Activated CD8-positive, alpha-beta T cell treated with anti-CD3 and anti-CD28 coated beads for 36 hours (primary cell): Measurements from ENCODE around the gene KRTAP12-3. TPM values are rescaled to one million over a fixed set of nuclear protein-coding genes. Genes with fewer than 3 reads are reported as not detected.
"Not testable (repeated sequence)": the region's sequence is repeated elsewhere in the genome, so short reads cannot be mapped to it uniquely, and the experiment has no call there.

ENCODE experiments used
- ATAC-seq: fragments of 200-7000 bp; cut with Tn5 transposase; one replicate; pipeline ENCODE4 v1.10.0; 2021; ENCODE audit warnings: mild to moderate bottlenecking, moderate library complexity
- CTCF ChIA-PET: fragments of 350-600 bp; sonication (Branson Sonifier 250); formaldehyde crosslinking; loops from one replicate; lab custom pipeline; 2021; ENCODE audit warnings: antibody characterized with exemption; lab: Charles Lee
- POLR2A ChIA-PET: fragments of 350-600 bp; sonication (Branson Sonifier 250); formaldehyde crosslinking; loops from one replicate; lab custom pipeline; 2021; ENCODE audit warnings: antibody characterized with exemption; lab: Charles Lee
- DNase-seq: peaks from one replicate; pipeline ENCODE4 v3.0.0-alpha.2; 2020
- H3K27ac Mint-ChIP-seq: one replicate; pipeline ENCODE4 v1.8.0; 2021; ENCODE audit warnings: mild to moderate bottlenecking, mixed read lengths
- H3K27me3 Mint-ChIP-seq: one replicate; pipeline ENCODE4 v1.8.0; 2021; ENCODE audit warnings: mixed read lengths
- H3K36me3 Mint-ChIP-seq: one replicate; pipeline ENCODE4 v1.8.0; 2021; ENCODE audit warnings: low read depth, mixed read lengths
- H3K4me1 Mint-ChIP-seq: one replicate; pipeline ENCODE4 v1.8.0; 2021; ENCODE audit warnings: low read depth, mixed read lengths
- H3K4me3 Mint-ChIP-seq: one replicate; pipeline ENCODE4 v1.8.0; 2021; ENCODE audit warnings: mild to moderate bottlenecking, moderate library complexity, mixed read lengths
- H3K9me3 Mint-ChIP-seq: one replicate; pipeline ENCODE4 v1.8.0; 2021; ENCODE audit warnings: mixed read lengths
- intact Hi-C: fragments of 100-400 bp; cut with micrococcal nuclease; formaldehyde crosslinking; loops from one replicate; pipeline ENCODE4 v1.10.0; 2022
- total RNA-seq, 2 experiments: library from RNA; stranded (reverse); gene quantifications; one replicate each; pipeline ENCODE4 v1.2.3, GENCODE V29; 2021
- TF ChIP-seq, protein P1 (sequence below): fragments of 200-600 bp; IDR thresholded peaks from one replicate; pipeline ENCODE4 v1.8.0; 2022; ENCODE audit warnings: antibody characterized with exemption, mild to moderate bottlenecking

Gene KRTAP12-3
- total RNA-seq, 2 experiments from 2014 or later, result not detected

DNA sequence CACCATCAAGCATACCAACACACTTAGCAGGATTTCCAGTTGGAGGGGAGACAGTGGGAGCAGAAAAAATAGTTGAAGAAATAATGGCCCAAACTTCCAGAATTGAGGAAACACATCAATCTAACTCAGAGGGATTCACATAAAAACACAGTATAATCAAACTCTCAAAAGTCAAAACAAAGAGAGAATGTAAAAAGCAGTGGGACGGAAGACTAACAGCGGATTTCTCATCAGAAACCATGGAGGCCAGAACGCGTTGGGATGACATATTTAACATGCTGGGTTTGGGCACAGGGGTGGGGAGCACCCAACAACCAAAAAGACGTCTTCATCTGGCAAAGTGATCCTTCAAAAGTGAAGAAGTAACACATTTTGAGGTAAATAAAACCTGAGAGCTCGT, 37.8 kb upstream of the KRTAP12-3 start:
- DNase-seq (no peak), ATAC-seq (no peak)
- Mint-ChIP-seq H3K4me3 (no peak overlapping the region), H3K4me1 (peaks cover 41% of the 10 kb centered on the region), H3K27me3 (no peaks in the 10 kb centered on the region), H3K9me3 (peaks cover 55% of the 10 kb centered on the region), H3K27ac (peak overlapping the region; percentile 81), H3K36me3 (peaks cover 32% of the 10 kb centered on the region)
- TF ChIP-seq, protein P1, sequence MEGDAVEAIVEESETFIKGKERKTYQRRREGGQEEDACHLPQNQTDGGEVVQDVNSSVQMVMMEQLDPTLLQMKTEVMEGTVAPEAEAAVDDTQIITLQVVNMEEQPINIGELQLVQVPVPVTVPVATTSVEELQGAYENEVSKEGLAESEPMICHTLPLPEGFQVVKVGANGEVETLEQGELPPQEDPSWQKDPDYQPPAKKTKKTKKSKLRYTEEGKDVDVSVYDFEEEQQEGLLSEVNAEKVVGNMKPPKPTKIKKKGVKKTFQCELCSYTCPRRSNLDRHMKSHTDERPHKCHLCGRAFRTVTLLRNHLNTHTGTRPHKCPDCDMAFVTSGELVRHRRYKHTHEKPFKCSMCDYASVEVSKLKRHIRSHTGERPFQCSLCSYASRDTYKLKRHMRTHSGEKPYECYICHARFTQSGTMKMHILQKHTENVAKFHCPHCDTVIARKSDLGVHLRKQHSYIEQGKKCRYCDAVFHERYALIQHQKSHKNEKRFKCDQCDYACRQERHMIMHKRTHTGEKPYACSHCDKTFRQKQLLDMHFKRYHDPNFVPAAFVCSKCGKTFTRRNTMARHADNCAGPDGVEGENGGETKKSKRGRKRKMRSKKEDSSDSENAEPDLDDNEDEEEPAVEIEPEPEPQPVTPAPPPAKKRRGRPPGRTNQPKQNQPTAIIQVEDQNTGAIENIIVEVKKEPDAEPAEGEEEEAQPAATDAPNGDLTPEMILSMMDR, result no peak
- POLR2A ChIA-PET, result interaction anchor here (0.7 kb wide), 1 partner anchor 27 kb away, joined by 3 read pairs; no protein-coding TSS in a partner anchor
- intact Hi-C loops, result no loop called here
- CTCF ChIA-PET, result interaction anchor here (0.7 to 1.4 kb wide), 4 partner anchors 37 to 108 kb away, joined by 3 to 4 read pairs (median 3); partner anchors contain the start of gene KRTAP12-2

DNA sequence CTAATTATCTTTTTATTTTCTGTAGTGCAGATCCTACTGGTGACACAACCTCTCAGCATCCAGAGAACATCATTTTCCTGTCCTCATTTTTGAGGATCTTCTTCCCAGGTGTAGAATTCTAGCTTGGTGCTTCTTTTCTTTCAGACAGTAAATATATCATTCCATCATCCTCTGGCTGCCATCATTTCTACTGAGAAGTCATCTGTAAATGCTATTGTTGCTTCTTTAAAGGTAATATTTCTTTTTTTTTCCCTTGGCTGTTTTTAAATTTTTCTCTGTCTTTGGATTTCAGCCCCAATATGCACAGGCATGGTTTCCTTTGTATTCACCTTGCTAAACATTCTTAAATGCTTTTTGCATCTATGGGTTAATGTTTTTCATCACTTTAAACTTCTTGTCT, 34.2 kb upstream of the KRTAP12-3 start:
- H3K27me3 Mint-ChIP-seq, result no peaks in the 10 kb centered on the region
- H3K4me1 Mint-ChIP-seq, result peaks cover 25% of the 10 kb centered on the region
- H3K36me3 Mint-ChIP-seq, result peaks cover 33% of the 10 kb centered on the region
- peaks cover 54% of the 10 kb centered on the region for H3K9me3 Mint-ChIP-seq
- TF ChIP-seq, protein P1, result no peak
- H3K4me3 Mint-ChIP-seq, result no peak overlapping the region
- ChIA-PET POLR2A (no interaction called here), CTCF (no interaction called here)
- no peak for DNase-seq
- H3K27ac Mint-ChIP-seq, result no peak overlapping the region
- intact Hi-C loops, result no loop called here
- no peak for ATAC-seq

DNA sequence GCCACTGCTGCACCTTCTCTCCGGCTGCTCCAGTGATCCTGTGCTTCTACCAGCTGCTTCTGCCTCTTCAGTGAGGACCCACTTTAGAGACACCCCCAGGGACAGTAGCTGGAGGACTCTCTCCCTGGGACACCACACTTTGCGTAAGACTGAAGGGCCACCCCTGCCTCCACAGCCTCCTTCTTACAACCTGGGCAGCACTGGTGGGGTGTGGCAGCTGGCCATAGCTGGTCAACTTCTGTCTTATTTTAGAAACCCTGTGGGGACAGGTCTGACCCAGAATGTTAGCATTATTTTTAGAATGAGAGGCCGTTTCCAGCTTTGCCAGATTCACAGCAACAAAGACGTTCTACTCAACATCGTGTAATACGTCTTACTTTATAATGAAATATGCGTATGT, 32.0 kb upstream of the KRTAP12-3 start:
- H3K27me3 Mint-ChIP-seq, result no peaks in the 10 kb centered on the region
- H3K4me3 Mint-ChIP-seq, result no peak overlapping the region
- H3K9me3 Mint-ChIP-seq, result peaks cover 45% of the 10 kb centered on the region
- H3K4me1 Mint-ChIP-seq, result peaks cover 29% of the 10 kb centered on the region
- H3K27ac Mint-ChIP-seq, result no peak overlapping the region
- DNase-seq (no peak), ATAC-seq (no peak)
- H3K36me3 Mint-ChIP-seq, result peaks cover 23% of the 10 kb centered on the region
- TF ChIP-seq, protein P1, result no peak
- intact Hi-C loops, result no loop called here
- POLR2A ChIA-PET, result no interaction called here
- CTCF ChIA-PET, result interaction anchor here (0.7 to 1.9 kb wide), 3 partner anchors 14 to 168 kb away, joined by 3 to 8 read pairs (median 3); partner anchors contain the start of gene KRTAP10-8

DNA sequence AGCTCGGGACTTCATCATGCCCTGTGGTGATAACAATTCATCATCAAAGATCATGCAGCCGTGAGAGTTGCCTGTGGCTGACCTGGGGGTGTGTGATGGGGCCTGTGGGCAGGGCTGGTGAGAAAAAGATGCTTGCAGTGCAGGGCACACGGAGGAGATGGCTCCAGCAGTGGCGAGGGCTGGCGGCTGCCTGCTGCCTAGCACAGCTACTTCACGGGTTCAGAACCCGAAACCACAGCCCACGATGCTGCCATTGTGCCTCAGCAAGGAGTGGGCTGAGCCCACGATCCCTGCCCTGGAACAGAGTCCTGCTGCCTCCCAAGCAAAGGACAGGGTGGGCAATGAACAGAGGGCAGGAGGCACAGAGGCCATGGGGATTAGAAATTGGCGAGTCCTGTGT, 31.5 kb upstream of the KRTAP12-3 start:
- Mint-ChIP-seq H3K27me3 (no peaks in the 10 kb centered on the region), H3K27ac (no peak overlapping the region), H3K4me1 (peaks cover 30% of the 10 kb centered on the region), H3K36me3 (peaks cover 27% of the 10 kb centered on the region), H3K9me3 (peaks cover 48% of the 10 kb centered on the region), H3K4me3 (no peak overlapping the region)
- ATAC-seq (peak; percentile 34), DNase-seq (peak; percentile 22)
- ChIA-PET CTCF (interaction anchor here (0.7 to 1.3 kb wide), 2 partner anchors 14 to 167 kb away, joined by 3 read pairs; partner anchors contain the start of gene KRTAP10-8), POLR2A (no interaction called here)
- TF ChIP-seq, protein P1, result no peak
- intact Hi-C loops, result no loop called here

DNA sequence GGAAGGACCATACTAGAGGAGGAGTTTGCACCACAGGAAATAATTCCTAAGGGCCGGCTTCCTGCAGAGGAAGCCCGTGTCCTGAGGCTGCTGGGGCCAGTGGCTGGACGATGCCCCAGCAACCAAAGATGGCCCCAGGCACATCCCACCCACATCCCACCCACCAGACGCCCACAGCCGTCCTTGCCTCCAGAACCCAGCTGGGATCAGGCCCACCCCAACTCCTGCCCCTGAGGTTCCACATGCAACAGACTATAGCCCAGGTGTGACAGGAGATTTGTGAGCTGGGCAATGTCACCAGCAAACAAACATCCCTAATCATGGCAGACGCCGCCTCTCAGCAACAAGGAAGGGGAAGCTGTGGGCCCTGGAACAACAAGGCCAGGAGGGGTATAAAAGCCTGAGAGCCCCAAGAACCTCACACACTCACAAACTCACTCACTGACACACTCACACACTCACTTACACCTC, 31.0 kb upstream of the KRTAP12-3 start, which contains the start of gene KRTAP10-9:
Gene KRTAP10-9 (plus strand): TSS at position 421 of the 471 bp plus-strand sequence. CDS start 79 bp downstream, outside the sequence.
- ATAC-seq, result no peak
- TF ChIP-seq, protein P1, result no peak
- H3K36me3 Mint-ChIP-seq, result peaks cover 29% of the 10 kb centered on the region
- H3K4me3 Mint-ChIP-seq, result no peak within 1 kb of the TSS
- peaks cover 51% of the 10 kb centered on the region for H3K9me3 Mint-ChIP-seq
- ChIA-PET POLR2A (no interaction called here), CTCF (interaction anchor here (0.7 kb wide), 1 partner anchor 167 kb away, joined by 3 read pairs; no protein-coding TSS in a partner anchor)
- no peak within 1 kb of the TSS for H3K27ac Mint-ChIP-seq
- intact Hi-C loops, result no loop called here
- no peaks in the 10 kb centered on the region for H3K27me3 Mint-ChIP-seq
- no peak for DNase-seq
- peaks cover 30% of the 10 kb centered on the region for H3K4me1 Mint-ChIP-seq

DNA sequence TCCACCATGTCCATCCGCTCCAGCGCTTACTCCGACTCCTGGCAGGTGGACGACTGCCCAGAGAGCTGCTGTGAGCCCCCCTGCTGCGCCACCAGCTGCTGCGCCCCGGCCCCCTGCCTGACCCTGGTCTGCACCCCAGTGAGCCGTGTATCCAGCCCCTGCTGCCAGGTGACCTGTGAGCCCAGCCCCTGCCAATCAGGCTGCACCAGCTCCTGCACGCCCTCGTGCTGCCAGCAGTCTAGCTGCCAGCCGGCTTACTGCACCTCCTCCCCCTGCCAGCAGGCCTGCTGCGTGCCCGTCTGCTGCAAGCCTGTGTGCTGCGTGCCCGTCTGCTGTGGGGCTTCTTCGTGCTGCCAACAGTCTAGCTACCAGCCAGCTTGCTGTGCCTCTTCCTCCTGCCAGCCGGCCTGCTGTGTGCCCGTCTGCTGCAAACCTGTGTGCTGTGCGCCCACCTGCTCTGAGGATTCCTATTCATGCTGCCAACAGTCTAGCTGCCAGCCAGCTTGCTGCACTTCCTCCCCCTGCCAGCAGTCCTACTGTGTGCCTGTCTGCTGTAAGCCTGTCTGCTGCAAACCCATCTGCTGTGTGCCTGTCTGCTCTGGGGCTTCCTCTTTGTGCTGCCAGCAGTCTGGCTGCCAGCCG, 30.4 kb upstream of the KRTAP12-3 start:
- DNase-seq, H3K27me3 Mint-ChIP-seq, H3K27ac Mint-ChIP-seq, ATAC-seq, CTCF ChIA-PET, intact Hi-C loops, POLR2A ChIA-PET, H3K4me3 Mint-ChIP-seq: not testable (repeated sequence)
- peaks cover 51% of the 10 kb centered on the region for H3K9me3 Mint-ChIP-seq
- H3K36me3 Mint-ChIP-seq, result peaks cover 33% of the 10 kb centered on the region
- H3K4me1 Mint-ChIP-seq, result peaks cover 30% of the 10 kb centered on the region

DNA sequence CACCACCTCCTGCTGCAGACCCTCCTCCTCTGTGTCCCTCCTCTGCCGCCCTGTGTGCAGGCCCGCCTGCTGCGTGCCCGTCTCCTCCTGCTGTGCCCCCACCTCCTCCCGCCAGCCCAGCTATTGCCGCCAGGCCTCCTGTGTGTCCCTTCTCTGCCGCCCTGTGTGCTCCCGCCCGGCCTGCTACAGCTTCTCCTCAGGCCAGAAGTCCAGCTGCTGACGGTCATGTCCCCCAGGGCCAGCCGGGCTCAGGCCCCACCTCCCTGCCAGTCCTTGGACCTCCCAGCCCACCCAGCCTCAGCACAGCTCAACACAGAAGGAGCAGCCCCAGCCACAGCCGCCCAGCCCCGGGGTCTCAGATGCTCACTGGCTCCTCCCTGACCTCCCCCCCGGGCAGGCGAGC, 29.9 kb upstream of the KRTAP12-3 start:
- Mint-ChIP-seq H3K9me3 (peaks cover 47% of the 10 kb centered on the region), H3K36me3 (peaks cover 29% of the 10 kb centered on the region), H3K4me1 (peaks cover 30% of the 10 kb centered on the region)
- intact Hi-C loops, DNase-seq, CTCF ChIA-PET, H3K4me3 Mint-ChIP-seq, H3K27ac Mint-ChIP-seq, H3K27me3 Mint-ChIP-seq, POLR2A ChIA-PET, ATAC-seq: not testable (repeated sequence)
